Glomerular endothelial cell (primary cell): ENCODE results near the gene AUTS2. TPM values are rescaled to one million over a fixed set of nuclear protein-coding genes. Genes with fewer than 3 reads are reported as not detected.

Source experiments
- DNase-seq: peaks from one replicate; pipeline ENCODE4 v3.0.0-alpha.2; 2011; ENCODE audit warnings: low read depth, low spot score; ENCODE audit errors: extremely low read depth
- total RNA-seq: library from RNA; depleted of rRNA; stranded (reverse); fragments of >200 nt; gene quantifications from 2 replicates; pipeline ENCODE4 v1.2.3, GENCODE V29; 2015

Gene AUTS2
- total RNA-seq, 1 donor from 2014 or later = 24.8 TPM

DNA sequence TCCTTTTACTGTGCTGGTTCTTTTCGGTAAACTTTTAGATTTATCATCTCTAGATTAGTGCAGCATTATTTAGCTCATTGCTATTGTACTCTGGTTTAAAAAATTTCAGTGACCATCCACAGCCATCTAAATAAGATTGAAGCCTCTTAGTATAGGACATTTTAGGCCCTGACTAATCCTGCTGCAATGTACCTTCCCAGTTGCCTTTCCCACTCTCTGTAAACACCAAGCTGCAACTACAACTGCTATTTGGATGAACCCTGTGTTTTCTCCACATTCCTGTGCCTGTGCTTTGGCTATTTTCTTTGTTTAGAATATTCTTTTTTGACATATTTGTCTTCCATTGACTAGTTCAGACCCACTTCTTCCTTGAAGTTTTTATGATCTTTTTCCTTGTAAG lies 314.6 kb downstream of the AUTS2 start:
- no peak for DNase-seq

DNA sequence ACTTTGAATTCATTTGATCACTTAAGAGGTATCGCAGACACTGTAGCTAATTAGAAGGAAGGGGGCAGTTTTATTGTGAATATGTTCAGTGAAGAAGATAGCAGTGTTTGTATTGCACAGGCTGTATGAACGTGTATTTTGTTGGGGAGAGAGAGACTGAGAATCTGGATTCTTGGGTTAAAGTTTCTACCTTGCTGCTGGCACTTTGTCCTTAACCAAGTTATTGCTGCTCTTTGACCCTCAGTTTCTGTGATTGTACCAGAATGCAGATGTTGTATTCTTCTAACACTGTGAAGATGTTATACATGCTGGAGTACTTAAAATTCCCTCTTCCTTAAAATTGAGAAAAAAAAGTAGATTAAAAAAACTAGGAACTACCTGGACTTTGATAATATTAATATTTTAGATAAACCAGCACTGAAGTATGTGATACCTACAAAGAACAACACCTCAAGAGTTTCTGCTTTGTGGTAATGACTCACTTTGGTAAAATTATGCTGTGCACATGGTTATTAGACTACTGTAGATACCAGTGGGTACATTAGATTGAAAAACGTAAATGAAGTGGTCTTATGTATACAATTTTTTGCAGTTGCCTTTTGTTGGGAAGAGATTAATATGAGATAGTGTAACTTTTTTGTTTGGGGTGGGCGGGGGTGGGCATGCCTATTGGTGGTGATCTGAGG lies 321.3 kb downstream of the AUTS2 start:
- no peak for DNase-seq

DNA sequence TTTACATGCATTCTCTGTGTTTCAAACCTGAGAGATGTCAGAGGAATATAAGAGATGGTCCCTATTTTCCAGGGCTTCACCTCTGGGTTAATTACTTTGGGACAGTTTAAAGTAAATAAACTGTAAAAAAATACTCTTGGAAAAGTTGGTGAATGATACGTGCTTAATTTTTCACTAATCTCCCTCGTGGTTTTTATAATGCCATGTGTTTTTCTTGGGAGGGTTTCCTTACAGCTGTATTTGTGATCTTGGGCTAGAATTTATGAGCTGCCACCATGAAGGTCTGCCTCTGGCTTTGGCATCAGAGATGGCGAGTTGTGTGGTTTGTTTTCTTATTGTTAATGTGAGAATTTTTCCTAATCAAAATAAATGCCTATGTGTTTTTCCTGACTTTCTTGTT lies 322.5 kb downstream of the AUTS2 start:
- DNase-seq = no peak

DNA sequence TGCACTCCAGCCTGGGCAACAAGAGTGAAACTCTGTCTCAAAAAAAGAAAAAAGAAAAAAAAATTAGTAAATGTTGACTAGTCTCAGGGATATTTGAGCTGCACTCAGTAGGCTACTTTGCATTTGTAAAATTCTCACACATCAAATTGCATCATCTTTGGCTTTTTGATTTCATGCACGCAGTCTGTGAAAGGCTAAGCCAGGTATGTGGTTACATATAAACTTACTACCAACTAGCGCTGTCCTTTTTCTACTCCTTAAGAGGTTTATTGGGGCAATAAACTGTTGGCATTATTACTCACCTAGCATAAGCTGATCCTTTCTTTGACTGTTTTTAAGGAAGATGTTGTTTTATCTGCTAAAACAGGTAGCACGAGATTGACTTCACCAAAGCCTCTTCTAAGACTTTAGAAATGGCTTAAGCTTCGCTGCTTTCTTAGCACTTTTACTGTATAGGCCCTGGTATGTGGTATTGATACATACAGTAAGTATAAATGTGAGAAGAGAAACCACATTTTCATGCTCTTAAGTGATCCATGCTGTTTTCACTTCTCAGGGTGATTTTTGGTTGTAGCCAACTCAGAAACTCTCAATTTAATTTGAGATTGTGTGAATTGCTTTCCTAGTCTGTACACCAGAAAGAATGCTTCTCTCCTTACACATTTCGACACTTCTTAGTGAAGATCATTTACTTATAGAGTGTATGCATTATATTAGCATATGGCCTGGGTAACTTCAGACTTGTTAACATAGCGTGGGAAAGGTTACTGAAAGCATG lies 323.9 kb downstream of the AUTS2 start:
- no peak for DNase-seq

DNA sequence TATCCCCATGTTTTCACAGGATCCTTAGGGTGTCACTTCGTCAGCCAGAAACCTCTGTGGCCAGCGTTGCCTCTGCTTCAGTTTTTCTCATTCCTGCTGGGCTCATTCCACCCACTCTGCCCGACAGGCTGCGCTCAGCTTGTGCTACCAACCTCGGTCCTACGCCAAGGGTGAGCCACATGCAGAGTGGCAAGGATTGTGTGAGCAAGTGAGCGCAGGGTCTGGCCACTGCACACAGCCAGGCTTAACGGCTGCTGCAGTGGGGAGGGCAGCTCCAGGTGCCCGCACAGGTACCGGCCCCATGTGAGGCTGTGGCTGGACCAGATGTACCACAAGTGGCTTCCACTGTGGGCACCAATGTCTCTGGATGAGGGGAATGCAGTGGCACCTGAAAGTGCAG lies 329.2 kb downstream of the AUTS2 start:
- no peak for DNase-seq

DNA sequence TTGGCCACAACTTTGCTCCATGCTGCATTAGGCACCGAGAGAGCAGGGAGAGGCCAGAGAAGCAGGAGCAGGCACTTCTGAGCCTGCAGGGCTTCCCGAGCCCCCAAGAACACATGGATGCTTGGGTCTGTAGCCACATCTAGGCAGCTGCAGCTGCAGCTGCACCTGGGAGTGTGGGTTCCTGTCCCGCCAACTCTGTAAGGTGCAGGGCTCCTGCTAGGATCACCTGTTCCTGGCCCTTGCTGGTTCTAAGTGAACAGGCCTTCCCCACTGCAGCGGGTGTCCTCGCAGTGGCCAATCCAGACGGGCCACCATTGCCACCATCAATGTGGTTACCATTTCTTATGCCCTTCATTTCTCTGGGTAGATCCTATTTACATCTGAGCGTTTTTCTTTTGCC lies 330.3 kb downstream of the AUTS2 start:
- DNase-seq = no peak

DNA sequence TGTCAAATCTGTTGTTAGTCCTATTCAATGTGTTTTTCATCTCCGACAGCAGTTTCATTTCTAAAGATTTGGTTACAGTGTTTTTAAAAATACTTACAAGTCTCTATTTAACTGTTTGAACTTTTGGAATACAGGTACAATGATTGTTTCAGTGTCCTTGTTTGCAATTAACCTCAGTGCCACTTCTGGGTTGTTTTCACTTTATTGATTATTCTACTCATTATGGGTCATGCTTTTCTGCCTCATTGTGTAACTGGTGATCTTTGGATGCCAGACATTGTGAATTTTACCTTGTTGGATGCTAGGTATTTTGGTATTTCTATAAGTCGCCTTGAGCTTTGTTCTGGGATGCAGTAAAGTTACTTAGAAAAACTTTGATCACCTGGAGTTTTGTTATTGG lies 331.3 kb downstream of the AUTS2 start:
- no peak for DNase-seq

DNA sequence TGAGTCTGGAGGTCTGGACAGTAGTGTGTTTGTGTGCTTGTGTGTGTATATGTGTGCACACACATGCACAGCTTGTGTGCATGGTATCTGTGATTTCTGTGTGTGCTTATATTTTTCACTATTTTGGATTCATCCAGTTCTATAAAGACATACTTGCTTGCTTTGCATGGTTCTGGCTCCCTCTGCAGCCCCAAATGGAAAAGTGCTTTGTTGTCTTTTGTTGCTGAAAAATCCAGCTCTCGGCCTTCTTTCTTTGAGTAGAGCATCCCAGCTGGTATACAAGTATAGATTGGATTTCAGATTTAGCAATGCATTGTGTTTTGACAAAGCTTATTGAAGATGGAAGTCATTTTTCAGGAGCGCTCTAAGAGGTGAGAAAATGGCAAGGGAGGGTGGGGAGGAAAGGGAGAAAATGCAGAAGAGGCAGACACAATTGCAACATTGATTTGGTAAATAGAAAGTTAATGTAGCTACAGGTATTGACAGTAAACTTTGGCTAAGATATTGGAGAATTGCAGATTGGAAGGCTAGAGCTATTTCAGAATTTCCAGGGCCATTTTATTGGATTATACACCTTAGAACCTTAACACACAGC lies 333.9 kb downstream of the AUTS2 start:
- DNase-seq = no peak

DNA sequence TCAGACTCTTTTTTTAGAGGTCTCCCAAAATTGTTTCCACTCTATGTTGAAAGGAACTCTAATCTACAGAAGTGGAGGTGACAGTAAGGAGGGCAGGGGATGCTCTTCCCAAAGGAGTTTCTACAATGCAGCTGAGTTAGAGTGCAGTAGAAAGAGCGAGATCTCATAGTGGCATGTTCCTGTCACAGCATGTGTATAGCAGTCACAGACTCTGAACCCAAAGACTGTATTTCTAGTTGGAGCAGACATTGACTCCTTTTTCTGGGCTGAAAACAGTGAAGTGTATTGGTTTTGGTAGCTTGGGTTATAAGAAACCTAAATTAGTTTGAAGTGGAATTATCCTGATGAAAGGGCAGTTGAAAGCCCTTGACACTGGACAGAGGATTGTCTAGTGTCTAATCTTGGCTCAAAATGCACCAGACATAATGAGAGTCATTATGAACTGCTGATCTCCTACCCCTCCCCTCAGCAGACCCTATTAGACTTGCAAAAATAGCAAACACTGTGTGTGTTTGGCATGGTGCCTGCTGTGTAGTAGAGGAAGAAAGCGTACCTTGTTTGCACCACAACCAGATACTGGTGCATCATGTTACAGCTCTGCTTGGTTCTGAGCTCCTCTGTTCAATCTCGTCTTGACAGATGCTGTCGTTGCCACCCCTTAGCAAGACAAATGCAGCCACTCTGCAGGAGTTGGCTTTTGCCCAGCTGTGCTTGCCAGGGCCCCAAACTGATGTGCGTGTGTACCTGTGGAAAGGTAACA lies 336.0 kb downstream of the AUTS2 start:
- no peak for DNase-seq

DNA sequence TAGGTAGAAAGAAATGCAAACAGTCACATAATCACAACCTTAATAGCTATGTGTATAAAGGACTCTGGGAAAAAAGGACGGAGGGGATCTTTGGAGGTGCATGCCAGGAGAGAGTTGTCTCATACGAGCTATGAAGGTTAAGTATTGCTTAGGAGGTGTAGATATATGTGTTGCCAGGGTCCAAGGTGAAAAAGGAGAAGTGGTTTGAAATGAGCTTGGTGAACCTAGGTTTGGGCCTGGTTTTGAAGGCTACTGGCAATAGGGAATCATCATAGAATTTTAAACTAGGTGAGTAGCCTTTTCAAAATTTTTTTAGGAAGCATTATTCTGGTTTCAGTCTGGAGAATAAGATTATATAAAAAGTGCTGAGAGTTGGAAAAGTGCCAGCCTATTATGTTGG lies 336.8 kb downstream of the AUTS2 start:
- no peak for DNase-seq

DNA sequence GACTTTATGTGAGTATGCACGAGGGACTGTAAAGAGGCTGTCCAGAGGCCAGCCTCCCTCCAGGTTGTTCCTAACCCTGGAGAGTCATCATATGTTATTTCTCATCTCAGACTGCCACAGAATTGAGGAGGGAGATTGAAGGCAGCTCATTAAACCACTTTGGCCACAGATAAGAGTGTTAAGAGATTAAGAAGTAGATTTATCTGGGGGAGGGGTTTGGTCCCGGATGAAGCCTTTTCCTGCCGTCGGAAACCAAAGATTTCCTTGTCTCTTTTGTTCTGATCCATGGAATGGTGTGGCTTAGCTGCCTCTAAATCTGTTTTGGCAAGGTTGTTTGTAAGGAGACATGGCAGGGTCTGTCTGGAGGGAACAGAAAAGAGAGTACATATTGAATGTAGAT lies 338.8 kb downstream of the AUTS2 start:
- DNase-seq = no peak

DNA sequence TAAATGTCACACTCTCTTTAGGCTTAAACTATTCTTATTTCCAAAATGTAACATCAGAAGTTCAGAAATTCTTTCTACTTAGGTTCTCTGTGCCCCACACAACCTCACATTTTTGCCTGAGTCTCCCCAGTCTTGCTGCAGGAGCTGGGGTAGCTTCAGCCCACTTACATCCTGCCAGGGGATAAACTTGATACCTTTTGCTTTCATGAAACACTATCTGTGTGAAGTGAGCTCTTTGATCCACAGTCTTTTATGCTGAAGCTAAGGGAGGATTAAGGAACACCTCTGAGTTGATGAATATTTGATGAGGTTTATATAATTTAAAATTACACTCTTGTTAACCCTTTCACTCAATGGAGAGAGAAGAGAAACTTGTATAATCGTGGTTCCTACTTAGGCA lies 341.0 kb downstream of the AUTS2 start:
- DNase-seq = no peak

DNA sequence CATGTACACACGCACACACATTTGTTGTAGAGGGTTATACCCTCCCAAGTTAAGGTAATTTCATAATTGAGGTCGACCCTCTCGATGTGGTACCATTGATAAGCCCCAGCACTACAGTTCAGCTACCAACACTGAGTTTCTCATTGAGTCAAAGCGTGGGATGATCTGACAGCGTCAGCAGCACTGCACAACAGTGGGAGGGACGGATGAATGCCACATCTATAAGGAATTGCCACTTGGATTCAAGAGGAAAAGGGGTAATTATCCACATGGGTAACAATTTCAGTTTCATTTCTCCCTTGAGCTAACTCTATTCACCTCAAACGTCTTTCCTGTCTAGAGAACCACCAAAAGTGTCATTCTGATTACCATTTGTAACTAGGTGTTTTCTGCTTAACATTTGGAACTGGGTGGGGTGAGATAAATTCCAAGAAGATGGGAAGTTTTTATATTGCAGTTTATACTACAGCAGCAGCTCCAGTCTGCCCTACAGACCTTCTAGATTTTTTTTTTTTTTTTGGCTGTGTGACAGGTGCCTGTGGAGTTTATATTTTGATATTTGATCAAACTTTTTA lies 342.9 kb downstream of the AUTS2 start:
- DNase-seq = no peak

DNA sequence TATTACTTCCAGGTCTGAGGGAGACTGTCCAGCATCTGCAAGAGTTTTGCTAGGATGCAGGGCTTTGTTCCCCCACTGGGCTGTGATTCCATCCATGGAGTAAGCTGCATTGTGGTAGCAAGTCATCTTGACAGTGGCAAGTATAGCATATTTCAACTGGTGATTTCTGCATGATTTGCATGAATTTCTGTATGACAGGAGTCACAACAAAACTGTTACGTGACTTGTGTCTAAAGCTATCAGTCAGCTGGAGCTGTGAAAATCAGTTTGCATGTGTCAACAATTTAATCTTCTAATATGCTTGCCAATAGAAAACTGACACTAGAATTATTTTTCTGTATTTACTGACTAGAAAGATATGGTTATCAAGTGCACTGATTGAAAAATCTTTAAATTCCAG lies 344.3 kb downstream of the AUTS2 start:
- DNase-seq = no peak

DNA sequence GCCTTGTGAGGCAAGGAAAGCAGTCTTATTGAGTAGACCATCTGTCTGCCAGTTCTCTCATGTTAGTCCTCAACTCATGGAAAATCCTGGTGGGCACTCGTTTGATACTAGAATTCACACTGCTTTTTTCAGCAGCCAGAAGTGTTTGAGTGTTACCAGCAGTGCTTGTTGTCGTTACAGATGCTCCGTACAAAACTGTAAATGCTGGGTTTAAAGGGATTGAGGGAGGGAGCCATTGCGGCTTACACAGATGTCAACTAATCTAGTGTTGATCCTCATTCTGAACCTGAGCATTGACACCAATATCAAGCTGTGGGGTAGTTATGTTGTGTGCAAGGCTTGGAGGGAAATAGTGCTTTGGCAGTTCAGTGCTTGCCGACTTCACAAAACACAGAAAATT lies 348.6 kb downstream of the AUTS2 start:
- DNase-seq = no peak

DNA sequence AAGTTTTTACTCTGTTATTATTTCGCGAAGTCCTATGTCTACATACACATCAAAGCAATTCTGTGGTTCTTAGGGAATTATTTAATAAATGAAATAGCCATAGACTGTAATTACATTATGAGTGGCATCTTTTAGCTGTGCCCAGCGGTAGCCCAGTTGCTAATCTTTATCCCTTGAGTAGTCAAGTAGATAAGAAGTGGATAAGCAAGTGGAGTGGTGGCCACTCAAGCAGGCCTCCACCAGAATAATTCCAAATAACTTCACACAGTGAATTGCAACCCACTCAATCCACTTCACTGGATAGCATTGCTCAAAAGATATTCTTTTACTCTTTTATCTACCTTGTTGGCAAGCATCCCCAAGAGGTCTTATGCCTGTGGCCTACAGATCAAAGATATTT lies 349.7 kb downstream of the AUTS2 start:
- no peak for DNase-seq

DNA sequence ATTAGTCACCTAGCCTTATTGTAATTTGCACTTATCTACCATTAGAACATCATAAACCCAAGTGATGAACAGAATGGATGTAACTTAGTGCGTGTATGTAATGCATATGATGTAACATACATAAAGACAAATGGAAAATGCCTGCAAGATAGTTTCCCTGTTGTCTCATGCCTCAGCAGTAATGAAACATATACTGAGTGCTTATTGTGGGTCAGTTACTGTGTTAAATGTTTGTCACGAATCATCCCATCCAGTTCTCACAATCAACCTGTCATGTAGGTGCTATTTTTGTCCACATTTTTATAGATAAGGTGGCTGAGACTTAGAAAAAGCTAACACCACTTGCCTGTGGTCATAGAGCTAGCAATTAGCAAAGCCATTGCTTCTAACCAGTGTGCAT lies 350.8 kb downstream of the AUTS2 start:
- no peak for DNase-seq

DNA sequence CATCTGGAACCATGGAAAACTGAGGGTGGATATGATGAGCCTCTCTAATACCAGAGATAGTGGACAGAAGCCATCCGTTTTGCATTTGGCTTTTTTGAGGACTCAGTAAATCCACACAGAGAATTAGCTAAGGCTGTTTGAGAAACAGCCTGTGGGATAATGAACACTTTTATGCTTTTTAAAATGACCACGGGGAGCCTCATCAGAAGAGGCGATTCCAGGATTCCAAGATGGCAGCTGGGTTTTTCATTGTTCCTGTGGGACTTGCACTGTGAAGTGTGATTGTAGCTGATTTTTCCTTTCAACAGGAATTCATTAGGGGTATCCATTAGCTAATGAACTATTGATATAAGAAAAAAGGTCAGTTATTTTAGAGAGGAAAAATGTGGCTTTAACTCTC lies 353.2 kb downstream of the AUTS2 start:
- DNase-seq = no peak

DNA sequence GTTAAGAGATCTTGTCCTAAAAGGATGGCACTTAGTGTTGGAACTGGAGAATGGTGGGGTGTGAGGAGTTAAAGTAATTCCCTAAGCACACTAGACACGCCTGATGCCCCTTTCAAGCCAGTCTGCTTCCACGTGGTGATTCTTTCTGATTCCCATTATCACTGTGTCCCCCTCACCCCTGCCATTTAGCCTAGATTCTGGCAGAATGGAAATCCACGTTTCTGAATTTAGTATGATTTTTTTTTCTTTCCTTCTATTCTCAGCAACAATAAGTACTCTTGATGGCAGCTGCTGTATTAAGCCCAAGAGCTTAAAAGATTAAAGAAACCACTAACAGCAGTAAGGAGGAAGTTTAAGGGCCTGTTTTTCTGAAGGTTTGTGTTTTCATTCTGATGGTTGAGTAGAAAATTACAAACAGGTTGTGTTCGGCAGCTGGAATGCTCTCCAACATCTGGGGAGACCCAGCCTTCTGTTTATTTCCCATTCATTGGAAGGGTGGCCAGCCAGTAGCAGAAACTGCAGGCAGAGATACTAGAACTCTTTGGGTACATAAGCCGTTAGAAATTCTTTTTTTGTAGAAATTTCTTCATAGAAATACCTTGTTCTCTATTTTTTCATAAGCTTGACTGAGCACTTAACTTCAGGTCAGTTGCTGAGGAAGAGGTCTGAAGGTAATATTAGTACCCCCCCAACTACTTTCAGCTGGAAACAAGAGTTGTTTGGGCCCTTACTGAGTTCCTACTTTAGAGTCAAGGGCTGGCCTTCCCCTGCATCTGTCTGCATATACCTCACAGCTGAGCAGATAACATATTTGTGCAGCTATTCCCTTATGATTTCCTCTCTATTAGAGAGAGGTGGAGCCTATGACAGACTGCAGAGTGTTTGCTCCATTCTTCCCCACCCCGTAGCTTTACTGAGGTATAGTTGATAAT lies 355.1 kb downstream of the AUTS2 start:
- no peak for DNase-seq

DNA sequence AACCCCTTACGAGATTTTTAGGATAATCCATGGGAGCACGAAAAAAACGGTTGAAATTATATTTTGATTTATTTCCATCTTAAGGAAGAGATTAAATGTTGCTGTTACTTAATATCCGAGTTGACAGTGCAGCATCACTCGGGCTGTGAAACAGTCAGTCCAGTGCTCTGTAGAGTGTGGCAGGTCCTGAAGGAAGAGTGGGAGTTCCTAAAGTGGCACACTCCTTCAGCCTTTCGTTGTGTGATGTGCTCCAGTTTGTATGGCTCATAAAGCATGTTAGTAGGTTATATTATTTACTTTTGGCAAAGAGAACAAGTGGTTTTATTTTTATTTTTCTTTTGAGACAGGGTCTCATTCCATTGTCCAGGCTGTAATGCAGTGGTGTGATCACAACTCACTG lies 358.3 kb downstream of the AUTS2 start:
- DNase-seq = no peak
